PC-9 (cell line): Measurements from ENCODE around the gene STARD13. TPM values are rescaled to one million over a fixed set of nuclear protein-coding genes. Genes with fewer than 3 reads are reported as not detected.
A peak's percentile ranks its signal among the peaks of the same experiment; 100 is the strongest.

Source experiments
- BruUV-seq: library from RNA; stranded (reverse); fragments of 400-500 nt; replicated peaks from 2 replicates; lab custom pipeline; 2021; lab: Mats Ljungman, UMichigan
- CTCF ChIA-PET: fragments of 300-600 bp; sonication (Branson Sonifier 250); formaldehyde crosslinking; loops from one replicate; lab custom pipeline; 2022; ENCODE audit warnings: antibody characterized with exemption; lab: Charles Lee
- POLR2A ChIA-PET: fragments of 300-600 bp; sonication (Branson Sonifier 250); formaldehyde crosslinking; loops from one replicate; lab custom pipeline; 2022; ENCODE audit warnings: antibody characterized with exemption; ENCODE audit not compliant: unreplicated experiment; lab: Charles Lee
- DNase-seq, 2 experiments: peaks; one replicate each; pipeline versions ENCODE4 v3.0.0 to v3.0.0-alpha.2; 2015 to 2022; ENCODE audit warnings: mixed read lengths in 1 of 2
- H2AFZ ChIP-seq: fragments of 200-600 bp; sonication (generic); 2 replicates; pipeline ENCODE4 v1.8.1; 2017; ENCODE audit warnings: antibody characterized with exemption
- H3F3A ChIP-seq: fragments of 200-600 bp; sonication (generic); 2 replicates; pipeline ENCODE4 v1.8.1; 2017; ENCODE audit warnings: antibody characterized with exemption, mild to moderate bottlenecking, low read depth; ENCODE audit not compliant: insufficient read depth
- H3K27ac ChIP-seq: fragments of 200-600 bp; sonication (generic); 2 replicates; pipeline ENCODE4 v1.6.1; 2016; ENCODE audit warnings: mixed run types
- H3K27me3 ChIP-seq: fragments of 200-600 bp; sonication (generic); 2 replicates; pipeline ENCODE4 v1.6.1; 2016; ENCODE audit warnings: low read depth, mixed run types; ENCODE audit not compliant: insufficient read depth
- H3K36me3 ChIP-seq: fragments of 200-600 bp; sonication (generic); 2 replicates; pipeline ENCODE4 v1.6.1; 2016; ENCODE audit warnings: low read depth, mixed run types
- H3K4me1 ChIP-seq: fragments of 200-600 bp; sonication (generic); replicated peaks from 2 replicates; pipeline ENCODE4 v1.6.1; 2016; ENCODE audit warnings: mixed run types; ENCODE audit not compliant: insufficient read depth
- H3K4me2 ChIP-seq: fragments of 200-600 bp; sonication (generic); 2 replicates; pipeline ENCODE4 v1.6.1; 2017; ENCODE audit warnings: mixed run types
- H3K4me3 ChIP-seq: fragments of 200-600 bp; sonication (generic); 2 replicates; pipeline ENCODE4 v1.6.1; 2016; ENCODE audit warnings: mixed run types
- H3K79me2 ChIP-seq: fragments of 200-600 bp; sonication (generic); 2 replicates; pipeline ENCODE4 v1.6.1; 2017; ENCODE audit warnings: low read depth, mixed run types
- H3K9me2 ChIP-seq: fragments of 200-600 bp; sonication (generic); 2 replicates; pipeline ENCODE4 v1.8.1; 2017; ENCODE audit warnings: mild to moderate bottlenecking; ENCODE audit not compliant: insufficient read depth
- H3K9me3 ChIP-seq: fragments of 200-600 bp; sonication (generic); 2 replicates; pipeline ENCODE4 v1.8.1; 2016; ENCODE audit warnings: low read depth; ENCODE audit not compliant: insufficient read depth
- H4K20me1 ChIP-seq: fragments of 200-600 bp; sonication (generic); 2 replicates; pipeline ENCODE4 v1.8.1; 2017; ENCODE audit not compliant: insufficient read depth
- EZH2 ChIP-seq: fragments of 200-600 bp; sonication (generic); IDR thresholded peaks from 2 replicates; pipeline ENCODE4 v1.8.0; 2017; ENCODE audit warnings: antibody characterized with exemption, low read depth
- intact Hi-C: fragments of 100-400 bp; cut with micrococcal nuclease; formaldehyde crosslinking; loops from one replicate; pipeline ENCODE4 v1.10.0; 2022; ENCODE audit not compliant: unreplicated experiment
- total RNA-seq: library from RNA; stranded (reverse); gene quantifications from 2 replicates; pipeline ENCODE4 v1.2.3, GENCODE V29; 2021
- TF ChIP-seq, protein P1 (sequence below): fragments of 200-600 bp; sonication (generic); conservative IDR thresholded peaks from 2 replicates; pipeline ENCODE4 v1.6.1; 2017; ENCODE audit warnings: mixed run types, antibody characterized with exemption, mild to moderate bottlenecking, moderate library complexity

The STARD13 gene
- total RNA-seq, 1 experiment from 2014 or later: 19.6 TPM

DNA sequence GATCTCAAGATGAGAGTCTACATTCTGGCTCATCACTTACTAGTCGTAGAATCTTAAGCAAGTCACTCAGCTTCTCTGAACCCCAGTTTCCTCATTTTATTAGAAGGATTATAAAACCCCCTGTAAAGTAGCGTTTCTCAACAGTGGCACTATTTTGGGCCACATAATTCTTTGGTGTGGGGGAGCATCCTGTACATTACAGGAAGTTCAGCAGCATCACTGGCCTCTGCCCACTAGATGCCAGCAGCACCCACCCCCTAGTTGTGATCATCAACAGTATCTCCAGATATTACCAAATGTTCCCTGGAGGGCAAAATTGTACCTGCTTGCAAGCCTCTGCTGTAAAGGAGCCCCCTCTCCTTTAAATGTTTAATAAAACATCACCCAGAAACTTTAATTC is 22.6 kb downstream of the STARD13 start:
- TF ChIP-seq, protein P1, sequence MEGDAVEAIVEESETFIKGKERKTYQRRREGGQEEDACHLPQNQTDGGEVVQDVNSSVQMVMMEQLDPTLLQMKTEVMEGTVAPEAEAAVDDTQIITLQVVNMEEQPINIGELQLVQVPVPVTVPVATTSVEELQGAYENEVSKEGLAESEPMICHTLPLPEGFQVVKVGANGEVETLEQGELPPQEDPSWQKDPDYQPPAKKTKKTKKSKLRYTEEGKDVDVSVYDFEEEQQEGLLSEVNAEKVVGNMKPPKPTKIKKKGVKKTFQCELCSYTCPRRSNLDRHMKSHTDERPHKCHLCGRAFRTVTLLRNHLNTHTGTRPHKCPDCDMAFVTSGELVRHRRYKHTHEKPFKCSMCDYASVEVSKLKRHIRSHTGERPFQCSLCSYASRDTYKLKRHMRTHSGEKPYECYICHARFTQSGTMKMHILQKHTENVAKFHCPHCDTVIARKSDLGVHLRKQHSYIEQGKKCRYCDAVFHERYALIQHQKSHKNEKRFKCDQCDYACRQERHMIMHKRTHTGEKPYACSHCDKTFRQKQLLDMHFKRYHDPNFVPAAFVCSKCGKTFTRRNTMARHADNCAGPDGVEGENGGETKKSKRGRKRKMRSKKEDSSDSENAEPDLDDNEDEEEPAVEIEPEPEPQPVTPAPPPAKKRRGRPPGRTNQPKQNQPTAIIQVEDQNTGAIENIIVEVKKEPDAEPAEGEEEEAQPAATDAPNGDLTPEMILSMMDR: no peak
- TF ChIP-seq EZH2: no peak
- Histone ChIP-seq H3K4me3 (no peak overlapping the region), H3K79me2 (peaks cover 56% of the 10 kb centered on the region), H2AFZ (no peak overlapping the region), H3K9me2 (no peaks in the 10 kb centered on the region), H3K27ac (0 out of 2 replicates have a peak overlapping the region, but pooled peaks have one; percentile 11), H3F3A (peaks cover 24% of the 10 kb centered on the region), H3K4me2 (peak overlapping the region; percentile 46), H4K20me1 (no peaks in the 10 kb centered on the region), H3K27me3 (no peaks in the 10 kb centered on the region), H3K9me3 (no peaks in the 10 kb centered on the region), H3K4me1 (peaks cover 46% of the 10 kb centered on the region), H3K36me3 (peaks cover 9% of the 10 kb centered on the region; the same call in 1 of the 2 replicates)
- intact Hi-C loops: no loop called here
- ChIA-PET POLR2A (interaction anchor here (0.6 kb wide), 1 partner anchor 69 kb away, joined by 4 read pairs; no protein-coding TSS in a partner anchor), CTCF (no interaction called here)
- no peak for DNase-seq
- BruUV-seq: TSS peak; percentile 23

DNA sequence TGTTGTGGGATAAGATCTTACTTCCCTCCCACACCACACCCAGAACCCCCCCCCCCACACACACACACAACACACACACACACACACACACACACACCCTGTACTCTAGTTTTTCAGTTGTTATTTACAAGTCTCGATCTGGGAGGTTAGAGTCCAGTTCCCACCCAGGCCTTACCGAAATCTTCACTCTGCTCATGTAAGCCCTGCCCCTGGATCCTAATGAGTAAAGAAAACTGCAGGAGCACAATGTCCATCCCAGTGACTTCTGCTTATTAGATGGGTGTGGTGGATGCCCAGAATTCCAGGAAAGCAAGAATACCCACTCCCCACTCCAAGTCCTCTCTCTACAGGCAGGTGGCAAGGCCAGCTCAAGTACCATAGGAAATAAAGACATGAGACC is 23.0 kb downstream of the STARD13 start:
- H3K27me3 ChIP-seq: no peaks in the 10 kb centered on the region
- peaks cover 24% of the 10 kb centered on the region for H3F3A ChIP-seq
- no peak for TF ChIP-seq EZH2
- TF ChIP-seq, protein P1: no peak
- ChIA-PET CTCF (interaction anchor here (0.5 to 1.1 kb wide), 2 partner anchors 11 to 172 kb away, joined by 3 to 6 read pairs; no protein-coding TSS in a partner anchor), POLR2A (interaction anchor here (0.6 kb wide), 1 partner anchor 69 kb away, joined by 4 read pairs; no protein-coding TSS in a partner anchor)
- no TSS peak for BruUV-seq
- peak overlapping the region; percentile 46 for H3K4me2 ChIP-seq
- H2AFZ ChIP-seq: no peak overlapping the region
- H3K27ac ChIP-seq: peak overlapping the region; percentile 11; the same call in 1 of the 2 replicates
- H3K79me2 ChIP-seq: peaks cover 52% of the 10 kb centered on the region
- DNase-seq: no peak
- no peak overlapping the region for H3K4me3 ChIP-seq
- H3K9me3 ChIP-seq: no peaks in the 10 kb centered on the region
- no peaks in the 10 kb centered on the region for H4K20me1 ChIP-seq
- no peaks in the 10 kb centered on the region for H3K9me2 ChIP-seq
- intact Hi-C loops: no loop called here
- peaks cover 46% of the 10 kb centered on the region for H3K4me1 ChIP-seq
- H3K36me3 ChIP-seq: peaks cover 9% of the 10 kb centered on the region; the same call in 1 of the 2 replicates

DNA sequence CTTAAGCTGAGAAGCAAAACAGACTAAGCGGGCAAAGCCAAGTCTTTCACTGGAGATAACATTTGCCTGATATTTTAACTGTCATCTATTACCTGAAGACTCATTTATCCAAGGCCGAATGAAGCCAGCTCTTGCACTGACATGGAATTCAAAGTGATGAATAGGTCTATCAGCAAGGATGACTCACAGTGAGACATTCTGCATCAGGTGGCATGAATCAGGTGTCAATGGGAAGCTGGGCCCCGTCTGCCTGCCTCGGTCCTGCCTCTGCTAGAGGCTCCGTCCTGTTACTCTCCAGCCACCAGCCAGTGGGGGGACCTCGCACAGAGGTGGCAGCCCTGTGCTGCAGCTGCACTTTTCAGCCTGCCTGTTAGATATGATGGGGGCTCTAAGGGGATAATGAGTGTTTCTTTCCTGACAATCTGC is 23.5 kb downstream of the STARD13 start:
- no peak overlapping the region for H3K4me3 ChIP-seq
- intact Hi-C loops: no loop called here
- H3K27me3 ChIP-seq: no peaks in the 10 kb centered on the region
- TF ChIP-seq EZH2: no peak
- TF ChIP-seq, protein P1: no peak
- H2AFZ ChIP-seq: no peak overlapping the region
- peaks cover 47% of the 10 kb centered on the region for H3K79me2 ChIP-seq
- no peaks in the 10 kb centered on the region for H4K20me1 ChIP-seq
- peak overlapping the region; percentile 46 for H3K4me2 ChIP-seq
- 0 out of 2 replicates have a peak, but pooled peaks cover 9% of the 10 kb centered on the region for H3K36me3 ChIP-seq
- no peaks in the 10 kb centered on the region for H3K9me3 ChIP-seq
- H3F3A ChIP-seq: peaks cover 24% of the 10 kb centered on the region
- H3K27ac ChIP-seq: peak overlapping the region; percentile 27; the same call in 1 of the 2 replicates
- BruUV-seq: no TSS peak
- peak; percentile 57 to 87 for DNase-seq
- H3K9me2 ChIP-seq: no peaks in the 10 kb centered on the region
- peaks cover 46% of the 10 kb centered on the region for H3K4me1 ChIP-seq
- CTCF ChIA-PET: interaction anchor here (0.5 to 1.1 kb wide), 2 partner anchors 11 to 172 kb away, joined by 3 to 6 read pairs; no protein-coding TSS in a partner anchor
- POLR2A ChIA-PET: no interaction called here
